Liver (tissue), 3 donors: Measurements from ENCODE around the gene LRRC46.

Source experiments
- CTCF ChIP-seq: fragments of 150-350 bp; IDR thresholded peaks from 2 replicates; pipeline ENCODE4 v1.5.1; 2017; ENCODE audit warnings: improper control_type of control experiment, low read depth, low read length; ENCODE audit not compliant: missing input control
- EGR1 ChIP-seq, 2 donors: IDR thresholded peaks; 2 replicates each; pipeline ENCODE4 v1.6.1; 2016 to 2018; ENCODE audit warnings: antibody characterized with exemption in 2 of 2, low read depth in 2 of 2
- FOXA1 ChIP-seq: IDR thresholded peaks from 2 replicates; pipeline ENCODE4 v1.6.1; 2016; ENCODE audit warnings: antibody characterized with exemption
- RAD21 ChIP-seq, 2 donors: IDR thresholded peaks; 2 replicates each; pipeline ENCODE4 v1.6.1; 2016; ENCODE audit warnings: antibody characterized with exemption in 2 of 2, mild to moderate bottlenecking in 2 of 2
- REST ChIP-seq: IDR thresholded peaks from 2 replicates; pipeline ENCODE4 v1.6.1; 2016; ENCODE audit warnings: antibody characterized with exemption, mild to moderate bottlenecking
- SP1 ChIP-seq: IDR thresholded peaks from 2 replicates; pipeline ENCODE4 v1.6.1; 2018; ENCODE audit warnings: antibody characterized with exemption, mild to moderate bottlenecking
- TAF1 ChIP-seq: conservative IDR thresholded peaks from 2 replicates; pipeline ENCODE4 v1.6.1; 2016; ENCODE audit warnings: antibody characterized with exemption, mild to moderate bottlenecking
- donor health status: healthy.
- donor health status: healthy.

- TF ChIP-seq CTCF (no peak), FOXA1 (no peak), TAF1 (no peak), RAD21 (IDR thresholded peaks at IDR 0.05) (no peak), REST (no peak), EGR1 (IDR thresholded peaks at IDR 0.05; ENCODE audit: low read depth in 2 of 2) (no peak), SP1 (no peak)
These were observed 13.3 kb upstream of the LRRC46 start for GRCh38 chr17:47818002-47818695.
